Liver (tissue), 9 donors: ENCODE data around the gene MEGF11. TPM values are rescaled to one million over a fixed set of nuclear protein-coding genes. Genes with fewer than 3 reads are reported as not detected.

Experiments
- DNase-seq: peaks from one replicate; pipeline ENCODE4 v3.0.0-alpha.2; 2017; ENCODE audit warnings: low spot score
- H3K27ac ChIP-seq, 2 donors: one replicate each; pipeline ENCODE4 v1.7.0; 2013; ENCODE audit warnings: inconsistent platforms in 2 of 2, low read length in 2 of 2, control low read depth in 1 of 2, low read depth in 1 of 2, mild to moderate bottlenecking in 1 of 2
- H3K27me3 ChIP-seq, 4 donors: one replicate each; pipeline versions ENCODE4 v1.6.1 to v1.7.0; 2013; ENCODE audit warnings: low read length in 3 of 4, inconsistent platforms in 1 of 4, mild to moderate bottlenecking in 1 of 4, moderate library complexity in 1 of 4; ENCODE audit not compliant: control insufficient read depth in 4 of 4, insufficient read depth in 4 of 4
- H3K36me3 ChIP-seq, 4 donors: one replicate each; pipeline versions ENCODE4 v1.6.1 to v1.7.0; 2013; ENCODE audit warnings: low read length in 3 of 4, mild to moderate bottlenecking in 3 of 4, low read depth in 1 of 4, moderate library complexity in 1 of 4; ENCODE audit not compliant: control insufficient read depth in 4 of 4, insufficient read depth in 3 of 4
- H3K4me1 ChIP-seq, 4 donors: one replicate each; pipeline versions ENCODE4 v1.6.1 to v1.7.0; 2013; ENCODE audit warnings: low read length in 3 of 4, mild to moderate bottlenecking in 3 of 4, moderate library complexity in 1 of 4; ENCODE audit not compliant: control insufficient read depth in 4 of 4, insufficient read depth in 4 of 4
- H3K4me3 ChIP-seq, 3 donors: one replicate each; pipeline versions ENCODE4 v1.6.1 to v1.7.0; 2013; ENCODE audit warnings: low read length in 3 of 3, control low read depth in 1 of 3, low read depth in 1 of 3, mild to moderate bottlenecking in 1 of 3
- H3K9ac ChIP-seq, 2 donors: one replicate each; pipeline ENCODE4 v1.7.0; 2013; ENCODE audit warnings: low read length in 2 of 2, mild to moderate bottlenecking in 2 of 2, moderate library complexity in 2 of 2, control low read depth in 1 of 2, low read depth in 1 of 2
- H3K9me3 ChIP-seq, 4 donors: one replicate each; pipeline versions ENCODE4 v1.6.1 to v1.7.0; 2013; ENCODE audit warnings: low read length in 3 of 4; ENCODE audit not compliant: control insufficient read depth in 4 of 4
- EGR1 ChIP-seq, 2 donors: IDR thresholded peaks; 2 replicates each; pipeline ENCODE4 v1.6.1; 2016 to 2018; ENCODE audit warnings: antibody characterized with exemption in 2 of 2, low read depth in 2 of 2
- FOXA1 ChIP-seq: IDR thresholded peaks from 2 replicates; pipeline ENCODE4 v1.6.1; 2016; ENCODE audit warnings: antibody characterized with exemption
- FOXA2 ChIP-seq: IDR thresholded peaks from 2 replicates; pipeline ENCODE4 v1.6.1; 2016; ENCODE audit warnings: antibody characterized with exemption
- GABPA ChIP-seq, 2 donors: IDR thresholded peaks in 1 of 2; conservative IDR thresholded peaks in 1 of 2; 2 replicates each; pipeline ENCODE4 v1.6.1; 2016; ENCODE audit warnings: antibody characterized with exemption in 2 of 2, mild to moderate bottlenecking in 1 of 2, moderate library complexity in 1 of 2
- HNF4A ChIP-seq, 2 donors: conservative IDR thresholded peaks; 2 replicates each; pipeline ENCODE4 v1.6.1; 2016; ENCODE audit warnings: antibody characterized with exemption in 2 of 2, mild to moderate bottlenecking in 2 of 2
- HNF4G ChIP-seq: IDR thresholded peaks from 2 replicates; pipeline ENCODE4 v1.6.1; 2016; ENCODE audit warnings: antibody characterized with exemption
- JUND ChIP-seq, 2 donors: IDR thresholded peaks; 2 replicates each; pipeline ENCODE4 v1.6.1; 2016; ENCODE audit warnings: antibody characterized with exemption in 2 of 2
- NR2F2 ChIP-seq: IDR thresholded peaks from 2 replicates; pipeline ENCODE4 v1.6.1; 2016; ENCODE audit warnings: antibody characterized with exemption
- RAD21 ChIP-seq, 2 donors: IDR thresholded peaks; 2 replicates each; pipeline ENCODE4 v1.6.1; 2016; ENCODE audit warnings: antibody characterized with exemption in 2 of 2, mild to moderate bottlenecking in 2 of 2
- RXRA ChIP-seq, 2 donors: IDR thresholded peaks; 2 replicates each; pipeline ENCODE4 v1.6.1; 2017 to 2018; ENCODE audit warnings: antibody characterized with exemption in 2 of 2, mild to moderate bottlenecking in 1 of 2
- SP1 ChIP-seq: IDR thresholded peaks from 2 replicates; pipeline ENCODE4 v1.6.1; 2018; ENCODE audit warnings: antibody characterized with exemption, mild to moderate bottlenecking
- TAF1 ChIP-seq: conservative IDR thresholded peaks from 2 replicates; pipeline ENCODE4 v1.6.1; 2016; ENCODE audit warnings: antibody characterized with exemption, mild to moderate bottlenecking
- YY1 ChIP-seq: IDR thresholded peaks from 2 replicates; pipeline ENCODE4 v1.6.1; 2016; ENCODE audit warnings: antibody characterized with exemption, mild to moderate bottlenecking
- WGBS: extraction: QIAGEN DNeasy Blood & Tissue Kit; methylation state at CpG from one replicate; pipeline ENCODE4 v1.1.7; 2013; 5-methylcytosine and 5-hydroxymethylcytosine counted together
- polyA plus RNA-seq, 2 donors: library from polyadenylated mRNA; stranded (reverse) in 1 of 2; unstranded in 1 of 2; fragments of 200-250 nt in 1 of 2; fragments of >200 nt in 1 of 2; fragmentation: Nextera tagmentation in 1 of 2; extraction: Ambion mirVana in 1 of 2; gene quantifications; one replicate each; pipeline versions ENCODE4 v1.2.1 to v1.2.3, GENCODE V29; 2013 to 2015
- total RNA-seq, 2 donors: library from RNA; depleted of rRNA; stranded (reverse); fragments of >200 nt; gene quantifications; one replicate each; pipeline ENCODE4 v1.2.3, GENCODE V29; 2014
- TF ChIP-seq, protein P1 (sequence below): IDR thresholded peaks from 2 replicates; pipeline ENCODE4 v1.6.1; 2016; ENCODE audit warnings: antibody characterized with exemption
- TF ChIP-seq, protein P2 (sequence below): IDR thresholded peaks from 2 replicates; pipeline ENCODE4 v1.6.1; 2016; ENCODE audit warnings: antibody characterized with exemption, mild to moderate bottlenecking
- TF ChIP-seq, protein P3 (sequence below): fragments of 150-350 bp; IDR thresholded peaks from 2 replicates; pipeline ENCODE4 v1.5.1; 2017; ENCODE audit warnings: improper control_type of control experiment, low read depth, low read length; ENCODE audit not compliant: missing input control
- TF ChIP-seq, protein P4 (sequence below): IDR thresholded peaks from 2 replicates; pipeline ENCODE4 v1.6.1; 2016; ENCODE audit warnings: antibody characterized with exemption
- TF ChIP-seq, protein P5 (sequence below): IDR thresholded peaks from 2 replicates; pipeline ENCODE4 v1.6.1; 2016; ENCODE audit warnings: antibody characterized with exemption
- donor health status: healthy.
- donor health status: healthy.
- donor health status: healthy.
- donor health status: healthy.
- donor health status: healthy.

The MEGF11 gene
- total and polyA plus RNA-seq, 4 donors: under 0.01 to 0.51 (median 0.03) TPM; not detected in 1

DNA sequence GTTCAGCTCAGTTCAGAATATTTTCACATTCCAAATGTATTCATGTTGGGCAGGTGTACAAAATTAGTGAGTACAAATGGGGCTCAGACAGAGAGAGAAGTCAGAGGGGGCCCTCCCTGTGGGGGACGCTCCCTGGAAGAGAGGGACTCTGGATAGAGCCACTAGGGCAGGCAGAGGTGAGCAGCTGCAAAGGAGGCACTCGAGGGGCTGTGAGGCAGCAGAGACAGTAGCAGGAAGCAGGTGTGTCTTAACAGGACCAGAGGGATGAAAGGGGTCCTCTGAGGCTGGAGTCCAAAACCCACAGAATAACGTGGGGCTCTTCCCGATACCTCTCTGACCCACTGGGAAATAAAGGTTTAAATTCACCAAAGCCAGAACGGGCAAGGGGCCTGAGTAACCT lies 127.1 kb downstream of the MEGF11 start:
- Histone ChIP-seq H3K4me1 (no peaks in the 10 kb centered on the region), H3K4me3 (no peak overlapping the region), H3K27ac (no peak overlapping the region), H3K36me3 (no peaks in the 10 kb centered on the region), H3K9me3 (no peaks in the 10 kb centered on the region), H3K9ac (no peak overlapping the region), H3K27me3 (no peaks in the 10 kb centered on the region)
- 67% methylated on average over 5 of the region's 5 CpGs for WGBS
- no peak for DNase-seq
- TF ChIP-seq, protein P1, sequence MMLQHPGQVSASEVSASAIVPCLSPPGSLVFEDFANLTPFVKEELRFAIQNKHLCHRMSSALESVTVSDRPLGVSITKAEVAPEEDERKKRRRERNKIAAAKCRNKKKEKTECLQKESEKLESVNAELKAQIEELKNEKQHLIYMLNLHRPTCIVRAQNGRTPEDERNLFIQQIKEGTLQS: no peak
- TF ChIP-seq NR2F2: no peak
- TF ChIP-seq YY1: no peak
- no peak for TF ChIP-seq HNF4G
- TF ChIP-seq JUND (IDR thresholded peaks at IDR 0.05): no peak
- no peak for TF ChIP-seq SP1
- no peak for TF ChIP-seq TAF1
- no peak for TF ChIP-seq HNF4A (conservative IDR thresholded peaks at IDR 0.05)
- TF ChIP-seq, protein P2, sequence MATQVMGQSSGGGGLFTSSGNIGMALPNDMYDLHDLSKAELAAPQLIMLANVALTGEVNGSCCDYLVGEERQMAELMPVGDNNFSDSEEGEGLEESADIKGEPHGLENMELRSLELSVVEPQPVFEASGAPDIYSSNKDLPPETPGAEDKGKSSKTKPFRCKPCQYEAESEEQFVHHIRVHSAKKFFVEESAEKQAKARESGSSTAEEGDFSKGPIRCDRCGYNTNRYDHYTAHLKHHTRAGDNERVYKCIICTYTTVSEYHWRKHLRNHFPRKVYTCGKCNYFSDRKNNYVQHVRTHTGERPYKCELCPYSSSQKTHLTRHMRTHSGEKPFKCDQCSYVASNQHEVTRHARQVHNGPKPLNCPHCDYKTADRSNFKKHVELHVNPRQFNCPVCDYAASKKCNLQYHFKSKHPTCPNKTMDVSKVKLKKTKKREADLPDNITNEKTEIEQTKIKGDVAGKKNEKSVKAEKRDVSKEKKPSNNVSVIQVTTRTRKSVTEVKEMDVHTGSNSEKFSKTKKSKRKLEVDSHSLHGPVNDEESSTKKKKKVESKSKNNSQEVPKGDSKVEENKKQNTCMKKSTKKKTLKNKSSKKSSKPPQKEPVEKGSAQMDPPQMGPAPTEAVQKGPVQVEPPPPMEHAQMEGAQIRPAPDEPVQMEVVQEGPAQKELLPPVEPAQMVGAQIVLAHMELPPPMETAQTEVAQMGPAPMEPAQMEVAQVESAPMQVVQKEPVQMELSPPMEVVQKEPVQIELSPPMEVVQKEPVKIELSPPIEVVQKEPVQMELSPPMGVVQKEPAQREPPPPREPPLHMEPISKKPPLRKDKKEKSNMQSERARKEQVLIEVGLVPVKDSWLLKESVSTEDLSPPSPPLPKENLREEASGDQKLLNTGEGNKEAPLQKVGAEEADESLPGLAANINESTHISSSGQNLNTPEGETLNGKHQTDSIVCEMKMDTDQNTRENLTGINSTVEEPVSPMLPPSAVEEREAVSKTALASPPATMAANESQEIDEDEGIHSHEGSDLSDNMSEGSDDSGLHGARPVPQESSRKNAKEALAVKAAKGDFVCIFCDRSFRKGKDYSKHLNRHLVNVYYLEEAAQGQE: no peak
- TF ChIP-seq RXRA (IDR thresholded peaks at IDR 0.05): no peak
- TF ChIP-seq EGR1 (IDR thresholded peaks at IDR 0.05; ENCODE audit: low read depth in 2 of 2): no peak
- TF ChIP-seq, protein P3, sequence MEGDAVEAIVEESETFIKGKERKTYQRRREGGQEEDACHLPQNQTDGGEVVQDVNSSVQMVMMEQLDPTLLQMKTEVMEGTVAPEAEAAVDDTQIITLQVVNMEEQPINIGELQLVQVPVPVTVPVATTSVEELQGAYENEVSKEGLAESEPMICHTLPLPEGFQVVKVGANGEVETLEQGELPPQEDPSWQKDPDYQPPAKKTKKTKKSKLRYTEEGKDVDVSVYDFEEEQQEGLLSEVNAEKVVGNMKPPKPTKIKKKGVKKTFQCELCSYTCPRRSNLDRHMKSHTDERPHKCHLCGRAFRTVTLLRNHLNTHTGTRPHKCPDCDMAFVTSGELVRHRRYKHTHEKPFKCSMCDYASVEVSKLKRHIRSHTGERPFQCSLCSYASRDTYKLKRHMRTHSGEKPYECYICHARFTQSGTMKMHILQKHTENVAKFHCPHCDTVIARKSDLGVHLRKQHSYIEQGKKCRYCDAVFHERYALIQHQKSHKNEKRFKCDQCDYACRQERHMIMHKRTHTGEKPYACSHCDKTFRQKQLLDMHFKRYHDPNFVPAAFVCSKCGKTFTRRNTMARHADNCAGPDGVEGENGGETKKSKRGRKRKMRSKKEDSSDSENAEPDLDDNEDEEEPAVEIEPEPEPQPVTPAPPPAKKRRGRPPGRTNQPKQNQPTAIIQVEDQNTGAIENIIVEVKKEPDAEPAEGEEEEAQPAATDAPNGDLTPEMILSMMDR: no peak
- TF ChIP-seq GABPA (IDR thresholded peaks at IDR 0.05 in 1 of 2, conservative IDR thresholded peaks at IDR 0.05 in 1 of 2): no peak
- TF ChIP-seq, protein P4, sequence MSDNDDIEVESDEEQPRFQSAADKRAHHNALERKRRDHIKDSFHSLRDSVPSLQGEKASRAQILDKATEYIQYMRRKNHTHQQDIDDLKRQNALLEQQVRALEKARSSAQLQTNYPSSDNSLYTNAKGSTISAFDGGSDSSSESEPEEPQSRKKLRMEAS: no peak
- TF ChIP-seq FOXA1: no peak
- TF ChIP-seq RAD21 (IDR thresholded peaks at IDR 0.05): no peak
- TF ChIP-seq FOXA2: no peak
- TF ChIP-seq, protein P5, sequence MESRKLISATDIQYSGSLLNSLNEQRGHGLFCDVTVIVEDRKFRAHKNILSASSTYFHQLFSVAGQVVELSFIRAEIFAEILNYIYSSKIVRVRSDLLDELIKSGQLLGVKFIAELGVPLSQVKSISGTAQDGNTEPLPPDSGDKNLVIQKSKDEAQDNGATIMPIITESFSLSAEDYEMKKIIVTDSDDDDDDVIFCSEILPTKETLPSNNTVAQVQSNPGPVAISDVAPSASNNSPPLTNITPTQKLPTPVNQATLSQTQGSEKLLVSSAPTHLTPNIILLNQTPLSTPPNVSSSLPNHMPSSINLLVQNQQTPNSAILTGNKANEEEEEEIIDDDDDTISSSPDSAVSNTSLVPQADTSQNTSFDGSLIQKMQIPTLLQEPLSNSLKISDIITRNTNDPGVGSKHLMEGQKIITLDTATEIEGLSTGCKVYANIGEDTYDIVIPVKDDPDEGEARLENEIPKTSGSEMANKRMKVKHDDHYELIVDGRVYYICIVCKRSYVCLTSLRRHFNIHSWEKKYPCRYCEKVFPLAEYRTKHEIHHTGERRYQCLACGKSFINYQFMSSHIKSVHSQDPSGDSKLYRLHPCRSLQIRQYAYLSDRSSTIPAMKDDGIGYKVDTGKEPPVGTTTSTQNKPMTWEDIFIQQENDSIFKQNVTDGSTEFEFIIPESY: no peak
